Measurements from ENCODE around the gene OSBPL9. TPM values are rescaled to one million over a fixed set of nuclear protein-coding genes. Genes with fewer than 3 reads are reported as not detected.

OSBPL9 gene
- total and polyA plus RNA-seq, 8 donors, result 63.1 to 139 (median 114) TPM

GRCh38 chr1:51621841-51622454 lies 5.1 kb downstream of the OSBPL9 start:
- no peaks in the 10 kb centered on the region for H3K36me3 ChIP-seq
- H3K4me1 ChIP-seq, result peaks cover 19 to 64% of the 10 kb centered on the region in 2 donors
- H3K9me3 ChIP-seq, result no peaks in the 10 kb centered on the region
- TF ChIP-seq CTCF (IDR thresholded peaks at IDR 0.05), result no peak
- peak overlapping the region in 1 of 2 donors; percentile 51 for H3K27ac ChIP-seq
- no peak overlapping the region for H3K4me3 ChIP-seq
- intact Hi-C loops (cut with DNase I), result no loop called here
- DNase-seq (no peak), ATAC-seq (no peak)
- H3K27me3 ChIP-seq, result no peaks in the 10 kb centered on the region

- TF ChIP-seq CTCF (IDR thresholded peaks at IDR 0.05), result no peak
- DNase-seq, result peak in 1 of 4 donors; percentile 55
- H3K27me3 ChIP-seq, result no peaks in the 10 kb centered on the region
- H3K4me1 ChIP-seq, result peaks cover 19 to 63% of the 10 kb centered on the region in 2 donors
- H3K27ac ChIP-seq, result peak overlapping the region in 1 of 2 donors; percentile 51
- ATAC-seq, result peak; percentile 77
- no peaks in the 10 kb centered on the region for H3K36me3 ChIP-seq
- H3K9me3 ChIP-seq, result no peaks in the 10 kb centered on the region
- intact Hi-C loops (cut with DNase I), result no loop called here
- H3K4me3 ChIP-seq, result no peak overlapping the region
Observed at GRCh38 chr1:51622455-51622913, 5.6 kb downstream of the OSBPL9 start.

- H3K27ac ChIP-seq, result peak overlapping the region in 1 of 2 donors; percentile 51
- intact Hi-C loops (cut with DNase I), result no loop called here
Observed at GRCh38 chr1:51623025-51623424, 6.1 kb downstream of the OSBPL9 start.

GRCh38 chr1:51623450-51623849 lies 6.6 kb downstream of the OSBPL9 start:
- DNase-seq (no peak), ATAC-seq (no peak)
- Histone ChIP-seq H3K9me3 (no peaks in the 10 kb centered on the region), H3K27ac (no peak overlapping the region), H3K4me1 (peaks cover 19 to 55% of the 10 kb centered on the region in 2 donors), H3K4me3 (no peak overlapping the region), H3K27me3 (no peaks in the 10 kb centered on the region), H3K36me3 (no peaks in the 10 kb centered on the region)
- intact Hi-C loops (cut with DNase I), result no loop called here
- TF ChIP-seq CTCF (IDR thresholded peaks at IDR 0.05), result no peak

More at GRCh38 chr1:51623025-51623424, 6.1 kb downstream of the OSBPL9 start:
- Histone ChIP-seq H3K36me3 (no peaks in the 10 kb centered on the region), H3K27me3 (no peaks in the 10 kb centered on the region), H3K4me3 (no peak overlapping the region), H3K9me3 (no peaks in the 10 kb centered on the region), H3K4me1 (peaks cover 19 to 58% of the 10 kb centered on the region in 2 donors)
- ATAC-seq, result no peak
- DNase-seq, result no peak
- no peak for TF ChIP-seq CTCF (IDR thresholded peaks at IDR 0.05)

- Histone ChIP-seq H3K36me3 (no peaks in the 10 kb centered on the region), H3K9me3 (no peaks in the 10 kb centered on the region), H3K27ac (no peak overlapping the region), H3K4me1 (peaks cover 10 to 41% of the 10 kb centered on the region in 2 donors), H3K27me3 (no peaks in the 10 kb centered on the region), H3K4me3 (no peak overlapping the region)
- DNase-seq, result no peak
- intact Hi-C loops (cut with DNase I), result no loop called here
- no peak for TF ChIP-seq CTCF (IDR thresholded peaks at IDR 0.05)
- ATAC-seq, result no peak
Observed at GRCh38 chr1:51624855-51625254, 8.0 kb downstream of the OSBPL9 start.
